GM06990 (cell line): Measurements from ENCODE around the gene PACRG.

ENCODE experiments used
- DNase-seq: peaks from one replicate; pipeline ENCODE4 v3.0.0-alpha.2; 2011; ENCODE audit not compliant: insufficient read length; ENCODE audit errors: extremely low read depth
- H3K27me3 ChIP-seq: replicated peaks from 2 replicates; pipeline ENCODE4 v1.6.0; 2011; ENCODE audit warnings: low read length; ENCODE audit not compliant: control insufficient read depth, insufficient read depth
- H3K36me3 ChIP-seq: 2 replicates; pipeline ENCODE4 v1.5.1; 2011; ENCODE audit warnings: low read length; ENCODE audit not compliant: control insufficient read depth, insufficient read depth
- H3K4me3 ChIP-seq: replicated peaks from 2 replicates; pipeline ENCODE4 v1.5.1; 2011; ENCODE audit warnings: low read depth, mild to moderate bottlenecking, control low read depth, low read length
- TF ChIP-seq, protein P1 (sequence below): IDR thresholded peaks from 2 replicates; pipeline ENCODE4 v1.5.1; 2011; ENCODE audit warnings: low read length, control low read depth, mild to moderate bottlenecking, inconsistent platforms; ENCODE audit not compliant: insufficient read depth, poor library complexity, severe bottlenecking

PACRG gene

DNA sequence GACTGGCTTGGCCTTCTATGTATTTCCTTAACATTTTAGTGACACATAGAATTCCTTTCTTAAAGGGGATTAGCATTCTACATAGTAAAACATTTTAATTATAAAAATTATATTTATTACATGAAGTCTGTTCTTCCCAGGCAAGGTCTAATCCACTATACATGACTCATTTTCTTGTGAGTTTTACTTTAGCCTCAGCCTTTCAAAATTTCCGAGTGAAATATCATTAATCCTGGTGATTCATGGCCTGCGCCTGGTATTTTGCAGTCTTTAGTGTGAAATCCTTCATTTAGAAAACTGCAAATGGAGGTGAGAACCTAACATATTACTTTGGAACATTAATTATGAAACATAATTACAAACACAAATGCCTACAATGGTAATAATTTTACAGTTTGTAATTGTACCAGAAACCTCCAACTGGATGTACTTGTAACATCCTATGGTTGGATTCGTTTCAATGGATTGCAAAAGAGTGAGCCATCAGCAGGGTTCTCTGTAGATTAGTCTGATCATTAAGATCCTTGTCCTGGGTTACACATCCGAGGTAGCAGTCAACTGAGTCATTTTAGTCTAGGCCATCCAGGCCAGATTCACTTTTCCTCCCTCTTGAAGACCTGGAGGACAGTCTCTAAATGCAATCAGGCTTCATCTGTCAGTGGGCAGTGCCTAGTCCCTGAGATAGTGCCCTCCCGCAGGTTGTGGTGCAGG lies 272.0 kb downstream of the PACRG start:
- DNase-seq, result no peak
- no peaks in the 10 kb centered on the region for H3K27me3 ChIP-seq
- H3K4me3 ChIP-seq, result no peak overlapping the region
- no peaks in the 10 kb centered on the region for H3K36me3 ChIP-seq
- TF ChIP-seq, protein P1, sequence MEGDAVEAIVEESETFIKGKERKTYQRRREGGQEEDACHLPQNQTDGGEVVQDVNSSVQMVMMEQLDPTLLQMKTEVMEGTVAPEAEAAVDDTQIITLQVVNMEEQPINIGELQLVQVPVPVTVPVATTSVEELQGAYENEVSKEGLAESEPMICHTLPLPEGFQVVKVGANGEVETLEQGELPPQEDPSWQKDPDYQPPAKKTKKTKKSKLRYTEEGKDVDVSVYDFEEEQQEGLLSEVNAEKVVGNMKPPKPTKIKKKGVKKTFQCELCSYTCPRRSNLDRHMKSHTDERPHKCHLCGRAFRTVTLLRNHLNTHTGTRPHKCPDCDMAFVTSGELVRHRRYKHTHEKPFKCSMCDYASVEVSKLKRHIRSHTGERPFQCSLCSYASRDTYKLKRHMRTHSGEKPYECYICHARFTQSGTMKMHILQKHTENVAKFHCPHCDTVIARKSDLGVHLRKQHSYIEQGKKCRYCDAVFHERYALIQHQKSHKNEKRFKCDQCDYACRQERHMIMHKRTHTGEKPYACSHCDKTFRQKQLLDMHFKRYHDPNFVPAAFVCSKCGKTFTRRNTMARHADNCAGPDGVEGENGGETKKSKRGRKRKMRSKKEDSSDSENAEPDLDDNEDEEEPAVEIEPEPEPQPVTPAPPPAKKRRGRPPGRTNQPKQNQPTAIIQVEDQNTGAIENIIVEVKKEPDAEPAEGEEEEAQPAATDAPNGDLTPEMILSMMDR, result no peak

GRCh38 chr6:163001330-163001729 lies 273.6 kb downstream of the PACRG start:
- Histone ChIP-seq H3K4me3 (no peak overlapping the region), H3K36me3 (no peaks in the 10 kb centered on the region), H3K27me3 (no peaks in the 10 kb centered on the region)
- TF ChIP-seq, protein P1, result no peak
- no peak for DNase-seq

DNA sequence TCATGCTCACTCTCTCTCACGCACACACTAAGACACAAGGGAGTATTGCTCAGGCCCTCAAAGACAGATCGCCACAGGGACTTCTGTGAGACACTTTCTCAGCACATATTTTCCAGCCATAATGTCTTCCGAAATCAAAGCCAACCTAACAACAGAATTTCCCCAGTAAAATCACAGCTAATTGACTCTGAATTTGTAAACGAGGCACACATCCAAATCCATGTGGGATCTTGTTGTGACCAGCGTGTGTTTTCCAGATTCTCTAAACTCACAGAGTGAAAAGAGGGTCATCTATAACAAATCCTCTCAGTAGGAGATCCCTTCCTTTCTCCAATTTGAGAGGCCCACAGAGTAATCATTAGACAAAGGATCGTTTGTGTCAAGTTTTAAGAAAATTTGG lies 280.4 kb downstream of the PACRG start:
- no peak for DNase-seq
- TF ChIP-seq, protein P1, result no peak
- Histone ChIP-seq H3K4me3 (no peak overlapping the region), H3K27me3 (no peaks in the 10 kb centered on the region), H3K36me3 (no peaks in the 10 kb centered on the region)

- H3K36me3 ChIP-seq, result no peaks in the 10 kb centered on the region
- no peak for DNase-seq
- TF ChIP-seq, protein P1, result no peak
- H3K27me3 ChIP-seq, result no peaks in the 10 kb centered on the region
- no peak overlapping the region for H3K4me3 ChIP-seq
Observed at GRCh38 chr6:163008626-163009025, 280.9 kb downstream of the PACRG start.

DNA sequence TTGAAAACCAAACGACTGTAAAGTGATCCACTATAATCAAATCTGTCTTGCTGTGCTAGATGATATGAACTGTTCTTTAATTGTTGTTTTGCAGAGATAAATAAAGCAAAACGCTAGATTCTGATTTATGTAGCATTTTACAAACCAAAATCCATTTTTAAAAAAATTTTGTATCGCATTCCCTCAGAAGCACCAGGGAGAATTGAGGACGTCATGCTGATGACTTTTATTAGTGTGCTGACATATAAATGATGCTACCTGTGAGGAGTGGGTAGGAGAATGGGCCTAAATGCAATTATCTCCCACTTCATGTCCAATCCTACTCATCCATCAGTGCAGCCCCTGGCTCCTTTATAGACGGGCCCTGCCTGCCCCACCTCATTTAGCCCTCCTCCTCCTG lies 282.4 kb downstream of the PACRG start:
- no peaks in the 10 kb centered on the region for H3K27me3 ChIP-seq
- TF ChIP-seq, protein P1, result no peak
- no peak overlapping the region for H3K4me3 ChIP-seq
- no peak for DNase-seq
- H3K36me3 ChIP-seq, result no peaks in the 10 kb centered on the region

- no peak for DNase-seq
- H3K27me3 ChIP-seq, result no peaks in the 10 kb centered on the region
- no peaks in the 10 kb centered on the region for H3K36me3 ChIP-seq
- no peak overlapping the region for H3K4me3 ChIP-seq
- TF ChIP-seq, protein P1, result no peak
Observed at GRCh38 chr6:163014736-163015135, 287.0 kb downstream of the PACRG start.
